ENCODE measurements around the gene ATR.
"Not testable (repeated sequence)": the region's sequence is repeated elsewhere in the genome, so short reads cannot be mapped to it uniquely, and the experiment has no call there.

The ATR gene

DNA sequence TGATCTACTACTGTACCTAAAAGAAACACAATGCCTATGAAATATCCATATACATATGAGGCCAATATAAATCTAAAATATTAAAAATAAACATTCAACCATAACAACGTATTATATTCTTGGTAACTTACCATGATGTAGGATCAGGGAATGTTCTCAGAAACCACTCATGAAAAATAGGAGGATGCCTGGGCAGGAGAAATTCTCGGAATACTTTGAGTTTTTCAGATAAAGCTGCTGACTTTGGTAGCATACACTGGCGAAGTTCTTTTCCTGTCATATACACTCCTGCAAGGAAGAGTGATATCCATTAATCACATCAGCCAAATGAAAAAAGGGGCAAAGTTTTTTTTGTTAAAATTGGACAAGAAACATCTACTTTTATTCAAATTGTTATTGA lies 119.4 kb downstream of the ATR start:
- in situ Hi-C loops (cut with MboI; ENCODE audit: low sequenced_read_pairs) = no loop called here

DNA sequence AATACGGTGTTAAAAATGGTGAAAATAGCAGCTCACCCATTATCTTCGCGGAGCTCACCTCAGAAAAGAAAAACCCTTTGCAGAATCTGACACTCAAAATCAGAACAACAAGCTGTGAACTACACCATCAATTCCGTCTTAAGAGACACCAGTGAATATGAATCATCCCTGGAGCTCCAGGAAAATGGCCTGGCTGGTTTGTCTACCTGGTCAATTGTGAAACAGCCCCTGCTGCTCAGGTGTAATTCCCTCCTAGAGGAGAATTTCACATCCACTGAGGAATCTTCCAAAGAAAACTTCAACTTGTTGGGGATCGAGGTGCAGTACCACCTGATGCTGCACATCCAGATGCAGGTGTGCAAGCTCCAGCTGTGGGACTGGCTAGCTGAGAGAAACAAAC lies 127.7 kb downstream of the ATR start:
- in situ Hi-C loops (cut with MboI; ENCODE audit: low sequenced_read_pairs) = no loop called here

DNA sequence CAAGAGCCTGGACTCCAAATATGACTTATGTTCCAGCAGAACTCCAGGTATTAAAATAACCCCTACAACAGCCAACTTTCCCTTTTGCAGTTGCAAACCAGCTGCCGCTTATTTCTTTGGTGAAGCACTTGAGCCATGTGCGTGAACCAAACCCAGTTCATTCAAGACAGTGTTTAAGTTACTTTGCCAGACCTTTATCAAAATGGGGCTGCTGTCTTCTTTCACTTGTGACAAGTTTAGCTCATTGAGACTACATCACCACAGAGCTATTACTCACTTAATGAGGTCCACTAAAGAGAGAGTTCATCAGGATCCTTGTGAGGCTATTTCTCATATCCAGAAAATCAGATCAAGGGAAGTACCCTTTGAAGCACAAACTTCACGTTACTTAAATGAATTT lies 128.3 kb downstream of the ATR start:
- in situ Hi-C loops (cut with MboI; ENCODE audit: low sequenced_read_pairs) = no loop called here

DNA sequence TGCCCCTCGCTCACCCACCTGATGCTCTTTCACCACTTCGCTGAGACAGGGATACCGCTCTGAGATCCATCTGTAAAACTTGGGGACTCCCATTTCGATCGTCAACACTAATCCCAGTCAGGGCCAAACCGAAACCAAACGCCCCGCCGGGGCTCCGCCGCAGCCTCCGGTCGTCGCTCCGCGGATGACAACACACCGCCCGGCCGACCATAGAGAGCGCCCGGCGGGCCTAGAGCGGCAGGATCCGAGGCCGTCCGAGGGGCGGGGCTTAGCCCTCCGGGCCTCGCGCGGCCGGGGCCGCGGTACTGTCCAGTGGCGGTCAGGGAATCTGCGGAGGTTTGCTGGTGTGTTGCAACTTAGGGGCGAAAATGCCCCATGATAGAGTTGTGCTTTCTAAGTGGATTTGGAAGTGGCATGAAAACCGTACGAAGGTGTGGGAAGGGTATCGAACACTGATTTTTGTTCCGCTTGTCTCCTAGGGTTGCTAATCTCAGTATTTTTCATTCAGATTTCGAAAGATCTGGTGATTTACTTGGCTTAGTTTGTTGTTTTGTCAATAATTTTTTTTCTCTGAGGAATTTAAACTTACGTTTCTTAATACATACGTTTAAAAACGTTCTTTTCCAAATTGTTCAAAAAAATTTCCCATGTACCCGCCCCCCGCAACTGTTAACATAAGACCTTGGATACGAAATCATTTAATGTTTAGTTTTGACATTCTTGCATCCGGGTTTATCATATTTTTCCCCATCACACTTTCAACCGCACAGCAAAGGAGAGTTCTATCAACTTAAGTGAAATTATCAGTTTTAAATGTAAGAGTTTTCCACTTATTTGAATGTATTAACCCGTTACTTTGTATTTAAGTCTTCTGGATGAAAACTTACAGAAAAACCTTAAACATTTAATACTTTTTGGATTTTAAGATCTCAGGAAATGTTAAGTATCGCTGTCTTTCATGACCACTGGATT lies 130.4 kb downstream of the ATR start, which contains the start of gene XRN1:
XRN1 (minus strand) TSS at position 186 of the 972 bp plus-strand sequence; CDS start at position 93, 93 bp downstream.
- in situ Hi-C loops (cut with MboI; ENCODE audit: low sequenced_read_pairs) = no loop called here

DNA sequence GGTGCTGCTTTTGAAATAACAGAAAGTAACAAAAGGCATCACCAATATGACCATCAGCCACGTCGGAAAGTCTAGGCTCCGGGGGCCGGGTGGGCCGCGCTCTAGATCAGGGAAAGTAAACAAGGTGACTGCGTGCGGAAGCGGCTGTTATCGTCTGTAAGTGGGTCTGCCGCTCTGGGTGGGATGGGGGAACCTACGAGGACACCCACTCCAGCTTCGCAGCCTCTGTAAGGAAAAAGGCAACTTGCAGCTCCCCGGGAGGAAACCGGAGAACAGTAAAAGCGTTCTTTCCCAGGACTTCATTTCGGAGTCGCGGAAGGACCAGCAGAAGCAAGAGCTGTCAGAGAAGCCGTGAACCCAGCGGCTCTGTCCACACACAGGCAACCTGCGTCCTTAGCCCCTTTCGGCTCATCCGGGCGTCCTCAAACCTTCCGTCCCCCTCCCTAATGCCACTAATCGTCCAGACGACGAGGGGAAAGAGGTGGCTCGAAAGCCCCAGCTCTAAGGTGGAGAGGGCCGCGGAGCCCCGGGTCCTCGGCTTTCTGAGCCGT lies 131.2 kb downstream of the ATR start:
- in situ Hi-C loops (cut with MboI; ENCODE audit: low sequenced_read_pairs) = no loop called here

DNA sequence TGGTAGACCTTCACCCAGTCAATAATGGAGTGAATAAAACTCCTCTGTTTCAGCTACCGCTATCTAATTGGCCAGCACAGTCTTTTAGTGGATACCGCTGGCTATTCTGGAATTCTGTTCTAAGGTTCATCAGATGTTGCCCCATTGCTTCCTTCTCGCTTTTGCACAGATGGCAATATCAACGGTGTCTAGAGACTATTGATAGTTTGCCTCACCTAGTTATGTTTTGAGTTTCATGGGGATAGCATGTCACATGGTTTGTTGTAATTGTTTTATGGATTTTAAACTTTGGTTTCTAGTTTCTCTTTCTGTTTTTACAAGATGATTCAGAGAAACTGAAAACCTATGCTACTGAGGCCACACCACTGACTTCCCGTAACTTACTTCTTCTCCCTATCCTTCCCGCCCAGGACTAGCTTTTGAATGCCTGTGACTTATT lies 132.7 kb downstream of the ATR start:
- in situ Hi-C loops (cut with MboI; ENCODE audit: low sequenced_read_pairs) = no loop called here

DNA sequence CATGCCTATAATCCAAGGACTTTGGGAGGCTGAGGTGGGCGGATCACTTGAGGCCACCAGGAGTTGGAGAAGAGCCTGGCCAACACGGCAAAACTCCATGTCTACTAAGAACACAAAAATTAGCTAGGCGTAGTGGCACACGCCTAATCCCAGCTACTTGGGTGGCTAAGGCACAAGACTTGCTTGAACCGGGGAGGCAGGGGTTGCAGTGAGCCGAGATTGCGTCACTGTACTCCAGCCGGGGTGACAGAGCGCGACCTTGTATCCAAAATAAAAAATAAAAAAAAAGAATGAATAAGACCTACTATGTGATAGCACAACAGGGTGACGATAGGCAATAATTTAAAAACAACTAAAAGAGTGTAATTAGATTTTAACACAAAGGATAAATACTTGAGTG lies 134.2 kb downstream of the ATR start:
- in situ Hi-C loops (cut with MboI; ENCODE audit: low sequenced_read_pairs) = no loop called here

DNA sequence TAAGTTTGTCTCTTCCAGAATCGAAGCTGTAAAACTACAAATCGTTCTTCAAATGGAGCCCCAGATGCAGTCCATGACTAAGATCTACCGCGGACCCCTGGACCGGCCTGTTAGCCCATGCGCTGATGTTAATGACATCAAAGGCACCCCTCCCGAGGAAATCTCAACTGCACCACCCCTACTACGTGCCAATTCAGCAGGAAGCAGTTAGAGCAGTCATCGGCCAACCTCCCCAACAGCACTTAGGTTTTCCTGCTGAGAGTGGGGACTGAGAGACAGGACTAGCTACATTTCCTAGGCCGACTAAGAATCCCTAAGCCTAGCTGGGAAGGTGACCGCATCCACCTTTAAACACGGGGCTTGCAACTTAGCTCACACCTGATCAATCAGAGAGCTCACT lies 135.5 kb downstream of the ATR start:
- in situ Hi-C loops (cut with MboI; ENCODE audit: low sequenced_read_pairs) = not testable (repeated sequence)

DNA sequence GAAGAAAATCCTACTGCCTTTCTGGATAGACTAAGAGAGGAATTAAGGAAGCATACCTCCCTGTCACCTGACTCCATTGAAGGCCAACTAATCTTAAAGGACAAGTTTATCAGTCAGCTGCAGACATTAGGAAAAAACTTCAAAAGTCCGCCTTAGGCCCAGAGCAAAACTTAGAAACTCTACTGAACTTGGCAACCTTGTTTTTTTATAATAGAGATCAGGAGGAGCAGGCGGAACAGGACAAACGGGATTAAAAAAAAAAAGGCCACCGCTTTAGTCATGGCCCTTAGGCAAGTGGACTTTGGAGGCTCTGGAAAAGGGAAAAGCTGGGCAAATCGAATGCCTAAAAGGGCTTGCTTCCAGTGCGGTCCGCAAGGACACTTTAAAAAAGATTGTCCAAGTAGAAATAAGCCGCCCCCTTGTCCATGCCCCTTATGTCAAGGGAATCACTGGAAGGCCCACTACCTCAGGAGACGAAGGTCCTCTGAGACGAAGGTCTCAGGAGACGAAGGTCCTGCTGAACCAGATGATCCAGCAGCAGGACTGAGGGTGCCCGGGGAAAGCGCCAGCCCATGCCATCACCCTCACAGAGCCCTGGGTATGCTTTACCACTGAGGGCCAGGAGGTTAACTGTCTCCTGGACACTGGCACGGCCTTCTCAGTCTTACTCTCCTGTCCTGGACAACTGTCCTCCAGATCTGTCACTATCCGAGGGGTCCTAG lies 138.9 kb downstream of the ATR start:
- in situ Hi-C loops (cut with MboI; ENCODE audit: low sequenced_read_pairs) = not testable (repeated sequence)

DNA sequence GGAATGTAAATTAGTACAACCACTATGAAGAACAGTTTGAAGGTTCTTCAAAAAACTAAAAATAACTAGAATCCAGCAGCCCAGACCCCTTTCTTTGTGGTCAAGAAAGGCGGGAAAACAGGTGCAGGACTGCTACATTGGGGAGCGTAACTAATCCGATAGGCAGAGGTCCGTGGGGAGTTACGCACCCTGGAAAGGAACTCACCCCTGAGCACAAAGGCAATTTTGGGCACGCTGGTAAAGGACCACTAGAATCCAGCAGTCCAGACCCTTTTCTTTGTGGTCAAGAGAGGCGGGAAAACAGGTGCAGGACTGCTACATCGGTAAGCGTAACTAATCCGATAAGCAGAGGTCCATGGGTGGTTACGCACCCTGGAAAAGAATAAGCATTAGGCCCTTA lies 140.4 kb downstream of the ATR start:
- in situ Hi-C loops (cut with MboI; ENCODE audit: low sequenced_read_pairs) = not testable (repeated sequence)

DNA sequence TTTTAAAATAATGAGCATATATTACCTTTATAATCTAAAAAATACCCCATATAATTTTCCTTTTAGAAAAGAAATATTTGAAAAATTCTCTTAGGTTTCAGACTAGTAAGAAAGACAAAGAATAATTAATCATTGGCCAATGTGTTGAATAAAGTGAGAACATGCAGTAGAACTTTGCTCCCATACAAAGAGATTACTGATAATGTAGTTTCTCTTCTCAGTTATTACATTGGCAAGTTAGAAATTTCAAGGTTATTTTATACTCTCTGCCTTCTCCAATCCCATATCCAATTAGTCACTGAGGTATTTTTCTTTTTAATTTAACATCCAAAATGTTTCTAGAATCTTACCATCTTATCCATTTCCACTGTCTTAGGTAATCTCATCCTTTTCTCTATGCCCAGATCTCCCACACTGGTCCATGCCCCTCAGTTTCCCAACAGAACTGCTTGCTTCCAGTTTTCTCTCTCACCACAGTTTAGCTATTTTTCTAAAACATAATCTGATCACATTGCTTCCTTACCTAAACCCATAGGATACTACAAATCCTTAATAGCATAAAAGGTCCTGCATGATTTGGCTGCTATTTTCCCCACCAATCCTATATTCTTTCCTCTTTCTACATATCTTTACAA lies 141.5 kb downstream of the ATR start:
- in situ Hi-C loops (cut with MboI; ENCODE audit: low sequenced_read_pairs) = no loop called here

DNA sequence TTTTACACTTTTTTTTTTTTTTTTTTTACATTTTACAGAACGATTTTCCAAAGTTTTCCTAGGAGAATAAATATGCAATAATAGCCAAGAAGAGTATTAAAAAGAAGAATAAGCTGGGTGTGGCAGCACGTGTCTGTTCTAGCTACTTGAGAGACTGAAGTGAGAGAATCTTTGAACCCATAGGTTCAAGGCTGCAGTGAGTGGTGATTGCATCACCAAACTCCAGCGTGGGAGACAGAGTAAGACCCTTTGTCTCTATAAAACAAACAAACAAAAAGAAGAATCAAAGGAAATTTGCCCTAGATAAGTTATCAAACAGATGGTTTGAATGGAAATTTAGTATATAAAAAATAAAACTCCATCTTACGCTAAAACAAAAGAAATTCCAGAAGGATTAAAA lies 144.0 kb downstream of the ATR start:
- in situ Hi-C loops (cut with MboI; ENCODE audit: low sequenced_read_pairs) = no loop called here

DNA sequence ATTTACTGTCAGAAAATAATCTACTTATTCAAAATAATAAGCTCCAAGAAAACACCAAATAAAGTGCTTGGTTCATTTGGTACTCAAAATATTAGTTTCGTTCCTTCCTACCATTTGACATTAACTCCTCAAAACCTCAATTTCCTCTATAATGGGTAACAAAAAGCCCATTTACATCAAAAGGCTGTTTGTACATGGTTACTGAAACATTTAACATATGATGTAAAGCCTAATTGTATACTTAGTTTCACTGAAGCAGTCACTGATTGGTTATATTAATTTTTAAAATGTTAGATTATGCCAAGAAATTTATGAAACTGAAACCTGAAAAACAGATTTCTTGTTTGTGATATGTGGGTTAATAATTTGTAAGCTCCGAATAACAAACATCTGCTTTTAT lies 145.4 kb downstream of the ATR start:
- in situ Hi-C loops (cut with MboI; ENCODE audit: low sequenced_read_pairs) = no loop called here

DNA sequence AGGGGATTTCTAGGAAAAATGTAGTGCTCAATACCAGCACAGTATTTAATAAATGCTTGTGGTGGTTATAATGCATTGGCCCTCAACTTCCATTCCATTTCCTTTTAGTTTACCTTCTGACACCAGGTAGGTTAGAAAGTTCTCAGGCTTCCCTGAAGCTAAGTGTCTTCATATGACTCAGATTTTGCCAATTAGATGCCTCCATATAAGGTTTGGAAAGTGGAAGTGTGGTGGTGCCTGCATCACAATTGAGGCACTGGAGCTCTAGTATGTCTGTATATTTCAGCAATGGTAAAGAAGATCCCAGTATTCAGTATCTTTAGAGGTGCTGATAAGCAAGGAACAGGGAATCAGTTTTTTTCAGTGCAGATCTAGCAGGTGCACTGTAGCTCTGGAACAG lies 149.0 kb downstream of the ATR start:
- in situ Hi-C loops (cut with MboI; ENCODE audit: low sequenced_read_pairs) = no loop called here

DNA sequence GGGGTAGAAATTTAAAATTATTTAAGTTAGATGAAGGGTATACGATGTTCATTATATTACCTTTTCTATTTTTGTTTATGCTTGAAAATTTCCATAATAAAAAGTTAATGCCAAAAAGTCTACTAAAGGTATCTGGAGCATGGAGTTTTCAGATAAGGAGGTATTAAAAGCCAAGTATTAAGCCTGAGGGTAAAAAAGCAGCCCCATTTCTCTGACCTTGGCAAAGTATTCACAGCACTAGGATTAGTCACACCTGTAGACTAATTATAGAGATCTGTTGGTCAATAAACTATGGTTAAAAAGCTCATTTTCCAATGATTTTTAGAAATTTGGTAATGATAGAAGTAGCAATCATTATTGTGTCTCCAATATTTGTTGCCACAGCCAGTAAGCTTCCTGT lies 153.8 kb downstream of the ATR start:
- in situ Hi-C loops (cut with MboI; ENCODE audit: low sequenced_read_pairs) = no loop called here

DNA sequence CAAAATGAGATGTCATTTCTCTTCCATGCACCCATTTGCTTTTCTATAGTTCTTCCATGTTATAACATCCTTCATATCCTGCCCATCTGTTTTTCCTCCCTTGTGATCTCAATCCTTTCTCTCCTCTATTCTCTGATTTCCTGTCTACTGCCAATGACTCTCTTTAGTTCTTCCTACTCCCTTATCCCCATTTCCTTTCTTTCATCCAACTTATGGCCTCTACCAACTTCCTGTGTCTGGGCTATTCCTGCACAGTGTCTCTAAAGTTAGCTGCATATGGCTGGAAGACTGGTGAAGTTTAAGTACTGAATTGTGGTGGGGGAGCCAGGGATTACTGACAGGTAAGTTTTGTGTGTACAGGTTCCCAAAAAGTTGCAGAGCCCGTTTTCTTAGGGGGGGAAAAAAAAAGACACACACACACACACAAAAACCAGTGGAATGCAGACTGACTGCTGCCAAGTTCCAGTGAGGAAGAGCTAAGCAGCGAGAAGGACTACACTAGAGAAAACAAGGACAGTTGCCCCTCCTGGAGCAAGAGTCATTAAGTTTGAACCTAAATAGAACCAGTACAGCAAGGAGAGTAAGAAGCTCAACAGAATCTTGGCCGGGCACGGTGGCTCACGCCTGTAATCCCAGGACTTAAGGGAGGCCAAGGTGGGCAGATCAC lies 159.5 kb downstream of the ATR start:
- in situ Hi-C loops (cut with MboI; ENCODE audit: low sequenced_read_pairs) = no loop called here

DNA sequence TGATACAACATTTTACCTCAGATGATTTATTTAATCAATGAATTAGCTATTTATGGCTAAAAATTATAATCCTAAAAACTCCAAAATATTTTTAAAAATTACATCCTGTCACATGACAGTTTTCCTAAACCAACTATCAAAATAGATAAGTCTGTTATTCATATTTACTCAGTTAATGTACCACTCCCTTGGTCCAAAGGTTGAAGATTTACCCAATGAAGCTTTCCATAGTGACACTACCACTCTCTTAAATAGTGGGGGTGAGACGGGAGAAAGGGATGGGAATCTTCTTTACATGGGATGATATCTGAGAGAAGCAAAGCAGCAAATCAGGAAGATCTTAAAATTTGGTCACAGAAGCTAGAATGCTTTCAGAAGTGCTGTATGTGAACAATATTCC lies 161.2 kb downstream of the ATR start:
- in situ Hi-C loops (cut with MboI; ENCODE audit: low sequenced_read_pairs) = no loop called here

DNA sequence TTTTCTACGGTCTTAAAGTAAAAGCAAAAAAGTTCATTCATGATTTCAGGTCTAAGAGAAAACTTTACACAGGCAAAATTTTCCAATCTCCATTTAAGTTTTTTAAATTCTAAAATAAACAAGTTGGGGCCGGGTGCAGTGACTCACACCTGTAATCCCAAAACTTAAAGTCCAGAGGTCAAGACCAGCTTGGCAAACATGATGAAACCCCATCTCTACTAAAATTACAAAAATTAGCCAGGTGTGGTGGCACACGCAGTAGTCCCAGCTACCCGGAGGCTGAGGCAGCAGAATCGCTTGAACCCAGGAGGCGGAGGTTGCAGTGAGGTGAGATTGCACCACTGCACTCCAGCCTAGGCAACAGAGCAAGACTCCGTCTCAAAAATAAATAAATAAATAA lies 178.0 kb downstream of the ATR start:
- in situ Hi-C loops (cut with MboI; ENCODE audit: low sequenced_read_pairs) = not testable (repeated sequence)
